Endodermal cell (in vitro differentiated cells): Measurements from ENCODE around the gene ZDHHC14. TPM values are rescaled to one million over a fixed set of nuclear protein-coding genes. Genes with fewer than 3 reads are reported as not detected.

Source experiments
- DNase-seq: peaks from one replicate; pipeline ENCODE4 v3.0.0-alpha.2; 2017
- H3K27ac ChIP-seq: 2 replicates; pipeline ENCODE4 v1.5.1; 2013; ENCODE audit warnings: mild to moderate bottlenecking, low read depth, low read length, moderate library complexity
- H3K27me3 ChIP-seq: 2 replicates; pipeline ENCODE4 v1.6.1; 2013; ENCODE audit warnings: mild to moderate bottlenecking, low read length, moderate library complexity; ENCODE audit not compliant: insufficient read depth, control insufficient read depth, poor library complexity, severe bottlenecking
- H3K36me3 ChIP-seq: 2 replicates; pipeline ENCODE4 v1.7.0; 2013; ENCODE audit warnings: mild to moderate bottlenecking, low read length, moderate library complexity; ENCODE audit not compliant: control insufficient read depth, insufficient read depth
- H3K4me1 ChIP-seq: one replicate; pipeline ENCODE4 v1.7.0; 2013; ENCODE audit warnings: low read length; ENCODE audit not compliant: control insufficient read depth, insufficient read depth
- H3K4me3 ChIP-seq: 2 replicates; pipeline ENCODE4 v1.5.1; 2013; ENCODE audit warnings: mild to moderate bottlenecking, low read length, moderate library complexity
- H3K9ac ChIP-seq: 2 replicates; pipeline ENCODE4 v1.6.1; 2013; ENCODE audit warnings: mild to moderate bottlenecking, low read length, moderate library complexity; ENCODE audit not compliant: poor library complexity, severe bottlenecking; ENCODE audit errors: extremely low read depth
- H3K9me3 ChIP-seq: 2 replicates; pipeline ENCODE4 v1.6.1; 2013; ENCODE audit warnings: mild to moderate bottlenecking, low read length, moderate library complexity; ENCODE audit not compliant: control insufficient read depth
- H3K27ac Mint-ChIP-seq: 2 replicates; pipeline ENCODE4 v1.8.0; 2020; ENCODE audit warnings: mixed read lengths
- H3K27me3 Mint-ChIP-seq: 2 replicates; pipeline ENCODE4 v1.8.0; 2021; ENCODE audit warnings: mild to moderate bottlenecking, mixed read lengths; ENCODE audit not compliant: insufficient read depth
- H3K36me3 Mint-ChIP-seq: 2 replicates; pipeline ENCODE4 v1.8.0; 2020; ENCODE audit warnings: low read depth, mixed read lengths
- H3K4me1 Mint-ChIP-seq: 2 replicates; pipeline ENCODE4 v1.8.0; 2020; ENCODE audit warnings: mixed read lengths
- H3K4me3 Mint-ChIP-seq: 2 replicates; pipeline ENCODE4 v1.8.0; 2020; ENCODE audit warnings: mild to moderate bottlenecking, moderate library complexity, mixed read lengths
- H3K9me3 Mint-ChIP-seq: 2 replicates; pipeline ENCODE4 v1.8.0; 2020; ENCODE audit warnings: mild to moderate bottlenecking, mixed read lengths
- WGBS, 2 experiments: methylation state at CpG; one replicate each; pipeline versions ENCODE4 v1.1.5 to v1.1.7; 2013; ENCODE audit warnings: missing lambda C conversion rate in 2 of 2, mixed read lengths in 1 of 2; ENCODE audit not compliant: insufficient coverage in 1 of 2, insufficient read length in 1 of 2; 5-methylcytosine and 5-hydroxymethylcytosine counted together
- total RNA-seq, 2 donors: library from RNA; stranded (reverse); fragmentation: NEBNext Ultra II Directional in 1 of 2; extraction: Animal tissue kit (Norgen Biotek cat#: 25700) in 1 of 2; gene quantifications; 2 replicates in 1 of 2; 3 replicates in 1 of 2; pipeline ENCODE4 v1.2.1, GENCODE V29; 2021
- TF ChIP-seq, protein P1 (sequence below): fragments of 200-600 bp; sonication (generic); conservative IDR thresholded peaks from 2 replicates; pipeline ENCODE4 v1.5.0; 2021; ENCODE audit warnings: antibody characterized with exemption, mild to moderate bottlenecking

Gene ZDHHC14
- total RNA-seq, 2 donors from 2014 or later: 2.3 to 4.5 TPM

DNA sequence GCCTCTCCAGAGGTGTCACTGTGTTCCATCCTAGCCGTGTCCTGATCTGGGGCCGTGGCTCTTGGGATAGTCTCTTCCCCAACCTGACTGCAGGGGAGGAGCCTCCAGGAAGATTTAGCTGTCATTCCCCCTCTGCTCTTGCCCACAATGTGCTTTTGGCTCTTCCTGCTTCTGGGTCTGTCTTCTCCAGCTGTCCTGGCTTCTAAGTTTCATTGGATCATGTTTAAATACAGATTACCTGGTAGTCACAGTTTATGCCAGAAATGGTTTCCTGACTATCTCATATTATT, 139.1 kb downstream of the ZDHHC14 start:
- no peak overlapping the region for H3K4me3 Mint-ChIP-seq
- Histone ChIP-seq H3K27ac (no peak overlapping the region), H3K27me3 (no peaks in the 10 kb centered on the region), H3K9me3 (peaks cover 7% of the 10 kb centered on the region), H3K9ac (no peak overlapping the region), H3K4me1 (peaks cover 7% of the 10 kb centered on the region), H3K4me3 (no peak overlapping the region), H3K36me3 (no peaks in the 10 kb centered on the region)
- 88 to 100% methylated on average over 1 to 2 of the region's 2 CpGs for WGBS, 2 experiments
- peaks cover 14% of the 10 kb centered on the region for H3K4me1 Mint-ChIP-seq
- no peak overlapping the region for H3K27ac Mint-ChIP-seq
- H3K36me3 Mint-ChIP-seq: no peaks in the 10 kb centered on the region
- no peak for DNase-seq
- H3K9me3 Mint-ChIP-seq: peaks cover 2% of the 10 kb centered on the region
- TF ChIP-seq, protein P1, sequence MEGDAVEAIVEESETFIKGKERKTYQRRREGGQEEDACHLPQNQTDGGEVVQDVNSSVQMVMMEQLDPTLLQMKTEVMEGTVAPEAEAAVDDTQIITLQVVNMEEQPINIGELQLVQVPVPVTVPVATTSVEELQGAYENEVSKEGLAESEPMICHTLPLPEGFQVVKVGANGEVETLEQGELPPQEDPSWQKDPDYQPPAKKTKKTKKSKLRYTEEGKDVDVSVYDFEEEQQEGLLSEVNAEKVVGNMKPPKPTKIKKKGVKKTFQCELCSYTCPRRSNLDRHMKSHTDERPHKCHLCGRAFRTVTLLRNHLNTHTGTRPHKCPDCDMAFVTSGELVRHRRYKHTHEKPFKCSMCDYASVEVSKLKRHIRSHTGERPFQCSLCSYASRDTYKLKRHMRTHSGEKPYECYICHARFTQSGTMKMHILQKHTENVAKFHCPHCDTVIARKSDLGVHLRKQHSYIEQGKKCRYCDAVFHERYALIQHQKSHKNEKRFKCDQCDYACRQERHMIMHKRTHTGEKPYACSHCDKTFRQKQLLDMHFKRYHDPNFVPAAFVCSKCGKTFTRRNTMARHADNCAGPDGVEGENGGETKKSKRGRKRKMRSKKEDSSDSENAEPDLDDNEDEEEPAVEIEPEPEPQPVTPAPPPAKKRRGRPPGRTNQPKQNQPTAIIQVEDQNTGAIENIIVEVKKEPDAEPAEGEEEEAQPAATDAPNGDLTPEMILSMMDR: no peak
- H3K27me3 Mint-ChIP-seq: no peaks in the 10 kb centered on the region

DNA sequence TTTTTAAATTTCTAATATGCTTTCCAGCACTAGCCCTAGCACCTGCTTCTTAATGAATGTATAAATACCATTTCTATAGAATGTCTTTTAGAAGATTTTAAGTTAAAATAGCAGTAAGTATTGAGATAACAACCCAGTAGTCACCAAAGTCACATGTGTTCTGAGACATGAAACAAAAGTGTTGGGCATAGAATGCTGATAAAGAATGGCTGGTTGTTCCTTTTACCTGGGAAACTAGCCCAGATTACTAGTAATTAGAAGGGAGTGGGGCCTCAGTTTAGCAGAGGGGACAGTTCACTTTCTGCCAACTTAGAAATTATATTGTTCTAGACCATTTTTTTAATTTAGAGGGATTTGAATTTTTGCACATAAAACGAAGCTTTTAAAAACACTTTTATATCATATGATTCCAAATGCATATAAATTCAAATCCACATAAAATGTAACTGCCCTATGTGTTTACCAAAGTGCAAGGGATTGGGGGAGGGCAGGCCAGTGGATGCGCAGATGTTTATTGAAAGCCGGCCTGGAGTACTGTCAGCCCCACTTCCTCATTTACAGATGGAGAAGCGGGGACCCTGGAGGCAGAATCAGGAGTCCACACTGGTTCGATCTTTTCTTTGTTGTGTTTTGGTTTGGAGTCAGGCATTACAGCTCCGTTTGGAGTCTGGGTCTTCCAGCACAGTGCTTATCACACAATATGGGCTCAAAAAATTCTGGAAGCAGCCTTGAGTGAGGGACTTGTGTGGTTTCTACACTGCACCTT, 139.8 kb downstream of the ZDHHC14 start:
- Mint-ChIP-seq H3K27me3 (no peaks in the 10 kb centered on the region), H3K9me3 (peaks cover 2% of the 10 kb centered on the region), H3K4me1 (peaks cover 14% of the 10 kb centered on the region), H3K36me3 (no peaks in the 10 kb centered on the region), H3K27ac (no peak overlapping the region), H3K4me3 (no peak overlapping the region)
- Histone ChIP-seq H3K27me3 (no peaks in the 10 kb centered on the region), H3K4me1 (peaks cover 7% of the 10 kb centered on the region), H3K27ac (no peak overlapping the region), H3K36me3 (no peaks in the 10 kb centered on the region), H3K9ac (no peak overlapping the region), H3K9me3 (peaks cover 7% of the 10 kb centered on the region), H3K4me3 (no peak overlapping the region)
- 95 to 100% methylated on average over 3 to 6 of the region's 6 CpGs for WGBS, 2 experiments
- no peak for DNase-seq
- TF ChIP-seq, protein P1: no peak

DNA sequence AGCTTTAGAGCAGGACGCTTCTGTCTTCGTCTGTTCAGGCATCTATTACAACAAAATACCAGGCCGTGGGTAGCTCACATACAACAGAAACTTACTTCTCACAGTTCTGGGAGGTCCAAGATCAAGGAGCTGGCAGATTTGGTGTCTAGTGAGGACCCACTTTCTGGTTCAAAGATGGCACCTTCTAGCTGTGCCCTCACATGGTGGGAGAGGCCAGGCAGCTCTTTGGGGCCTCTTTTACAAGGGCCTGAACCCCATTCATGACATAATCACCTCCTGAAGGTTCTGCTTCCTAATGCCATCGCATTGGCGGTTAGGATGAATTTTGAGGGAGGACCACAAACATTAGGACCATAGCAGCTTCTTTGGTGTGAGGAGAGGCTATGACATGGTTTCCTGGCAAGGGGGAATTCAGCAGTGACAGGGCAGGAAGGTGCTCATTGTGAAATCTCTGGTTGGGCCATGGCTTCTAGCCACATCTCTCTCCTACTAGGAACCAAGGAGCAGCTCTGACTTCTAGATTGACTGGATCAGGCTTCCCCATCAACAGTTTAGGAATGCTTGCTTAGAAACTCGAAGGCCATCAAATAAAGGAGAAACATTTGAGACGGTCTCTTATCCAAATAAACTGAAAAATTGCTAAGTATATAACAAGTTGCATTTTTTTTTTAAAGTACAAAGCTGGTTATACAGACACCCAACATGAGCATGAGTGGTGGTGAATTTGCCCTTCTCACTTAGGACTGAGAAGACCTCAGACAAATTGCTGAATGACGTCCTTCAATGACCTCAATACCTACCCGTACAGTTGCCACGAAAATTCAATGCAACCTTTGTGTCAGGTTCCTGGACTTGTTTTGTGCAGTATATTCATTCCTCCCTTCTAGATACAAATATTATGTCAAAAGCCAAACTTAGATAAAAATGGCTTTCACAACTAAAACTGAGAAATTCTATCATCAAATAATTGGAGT, 140.7 kb downstream of the ZDHHC14 start:
- no peak overlapping the region for H3K4me3 Mint-ChIP-seq
- H3K27me3 Mint-ChIP-seq: no peaks in the 10 kb centered on the region
- Histone ChIP-seq H3K27ac (no peak overlapping the region), H3K27me3 (no peaks in the 10 kb centered on the region), H3K4me1 (peaks cover 7% of the 10 kb centered on the region), H3K9ac (no peak overlapping the region), H3K36me3 (no peaks in the 10 kb centered on the region), H3K4me3 (no peak overlapping the region), H3K9me3 (peaks cover 7% of the 10 kb centered on the region)
- DNase-seq: no peak
- H3K9me3 Mint-ChIP-seq: peaks cover 2% of the 10 kb centered on the region
- TF ChIP-seq, protein P1: no peak
- no peak overlapping the region for H3K27ac Mint-ChIP-seq
- H3K4me1 Mint-ChIP-seq: peaks cover 14% of the 10 kb centered on the region
- WGBS, 2 experiments: 91 to 94% methylated on average over 4 to 10 of the region's 10 CpGs
- no peaks in the 10 kb centered on the region for H3K36me3 Mint-ChIP-seq
